ENCODE data around the gene TNFSF4.

- TF ChIP-seq CTCF (IDR thresholded peaks at IDR 0.05) = no peak
- TF ChIP-seq POLR2A (IDR thresholded peaks at IDR 0.05) = no peak
Measured at GRCh38 chr1:173153503-173153902, 53.6 kb downstream of the TNFSF4 start.

Measured in ovary (tissue), 3 donors.